Breast epithelium (tissue), 3 donors: Measurements from ENCODE around the gene SRSF5.

ENCODE experiments used
- CTCF ChIP-seq, 3 donors: fragments of 450-650 bp; IDR thresholded peaks; one replicate each; pipeline ENCODE4 v1.5.1; 2016 to 2017; ENCODE audit warnings: antibody characterized with exemption in 3 of 3, mild to moderate bottlenecking in 3 of 3, moderate library complexity in 3 of 3
- POLR2A ChIP-seq: fragments of 450-650 bp; IDR thresholded peaks from one replicate; pipeline ENCODE4 v1.6.1; 2016; ENCODE audit warnings: antibody characterized with exemption, mild to moderate bottlenecking, moderate library complexity

GRCh38 chr14:69726761-69727511, 40.0 kb upstream of the SRSF5 start:
- TF ChIP-seq POLR2A (no peak), CTCF (IDR thresholded peaks at IDR 0.05) (peak; percentile 95 to 98 (median 97))
